Erythroblast (primary cell): ENCODE data around the gene STOX1.

Experiments used
- GATA1 ChIP-seq: IDR thresholded peaks from 2 replicates; pipeline ENCODE4 v1.6.1; 2011; ENCODE audit warnings: low read depth, mild to moderate bottlenecking, control low read depth, low read length, moderate library complexity
- POLR2A ChIP-seq: IDR thresholded peaks from 2 replicates; pipeline ENCODE4 v1.6.1; 2011; ENCODE audit warnings: mild to moderate bottlenecking, low read length

DNA sequence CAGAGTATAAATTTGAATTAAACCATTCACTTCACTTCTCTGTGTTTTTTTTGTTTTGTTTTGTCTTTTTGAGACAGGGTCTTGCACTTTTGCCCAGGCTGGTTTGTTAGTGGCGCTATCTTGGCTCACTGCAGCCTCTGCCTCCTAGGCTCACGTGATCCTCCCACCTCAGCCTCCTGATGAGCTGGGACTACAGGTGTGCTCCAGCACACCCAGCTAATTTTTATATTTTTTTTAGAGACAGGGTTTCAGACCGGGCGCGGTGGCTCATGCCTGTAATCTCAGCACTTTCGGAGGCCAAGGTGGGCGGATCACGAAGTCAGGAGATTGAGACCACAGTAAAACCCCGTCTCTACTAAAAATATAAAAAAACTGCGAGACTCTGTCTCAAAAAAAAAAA, 36.9 kb upstream of the STOX1 start:
- no peak for TF ChIP-seq POLR2A
- TF ChIP-seq GATA1: no peak
